HG03064 (cell line): ENCODE results near the gene PPFIA3.
"Not testable (repeated sequence)": the region's sequence is repeated elsewhere in the genome, so short reads cannot be mapped to it uniquely, and the experiment has no call there.

Experiments used
- ATAC-seq: cut with Tn5 transposase; IDR thresholded peaks from one replicate; pipeline ENCODE4 v1.9.1; 2021; ENCODE audit warnings: low read depth; ENCODE audit not compliant: unreplicated experiment

PPFIA3 gene

DNA sequence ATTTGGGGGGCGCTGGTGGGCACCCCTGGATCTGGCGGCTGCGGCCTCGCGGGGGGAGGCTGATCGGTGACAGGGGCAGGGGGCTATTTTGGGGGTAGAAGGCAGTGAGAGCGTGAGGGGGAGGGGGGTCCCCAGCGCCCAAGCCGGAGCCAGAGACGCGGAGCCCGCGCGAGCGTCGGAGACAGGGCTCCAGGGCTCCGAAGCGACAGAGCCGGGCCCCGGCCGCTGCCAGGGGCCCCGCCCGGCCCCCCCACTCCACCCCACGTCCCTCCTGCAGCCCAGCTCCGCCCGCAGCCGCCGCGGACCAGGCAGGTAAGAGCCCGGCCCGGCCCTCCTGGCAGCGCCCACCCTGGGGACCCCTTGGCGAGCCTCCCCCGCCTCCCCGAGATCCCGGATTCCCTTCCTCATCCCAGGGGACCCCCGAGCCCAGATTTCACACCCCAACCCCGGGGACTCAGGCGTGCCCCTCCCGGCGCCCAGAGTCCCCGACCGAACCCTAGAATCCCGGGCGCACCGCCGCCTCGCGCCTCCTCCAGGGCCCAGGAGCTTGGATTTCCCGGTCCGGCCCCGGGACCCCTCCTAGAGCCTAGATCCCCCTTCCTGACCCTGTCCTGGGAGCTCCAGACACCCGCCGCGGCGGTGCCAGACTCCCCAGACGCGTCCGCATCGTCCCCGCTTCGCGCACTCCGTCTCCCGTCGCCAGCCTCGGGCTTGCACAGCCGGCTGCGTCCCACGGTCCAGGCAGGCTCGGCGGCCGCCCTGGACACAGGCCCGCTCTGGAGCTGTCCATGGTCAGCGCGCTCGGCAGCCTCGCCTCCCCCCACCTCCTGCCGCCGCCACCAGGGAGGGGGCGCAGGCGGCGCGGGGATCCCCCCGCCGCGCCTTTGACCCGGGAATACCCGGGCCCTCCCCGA lies at the start of gene PPFIA3:
TSS of gene PPFIA3 (plus strand) at position 134 of the 914 bp plus-strand sequence. CDS start 8,330 bp downstream, outside the sequence.
- no peak for ATAC-seq

DNA sequence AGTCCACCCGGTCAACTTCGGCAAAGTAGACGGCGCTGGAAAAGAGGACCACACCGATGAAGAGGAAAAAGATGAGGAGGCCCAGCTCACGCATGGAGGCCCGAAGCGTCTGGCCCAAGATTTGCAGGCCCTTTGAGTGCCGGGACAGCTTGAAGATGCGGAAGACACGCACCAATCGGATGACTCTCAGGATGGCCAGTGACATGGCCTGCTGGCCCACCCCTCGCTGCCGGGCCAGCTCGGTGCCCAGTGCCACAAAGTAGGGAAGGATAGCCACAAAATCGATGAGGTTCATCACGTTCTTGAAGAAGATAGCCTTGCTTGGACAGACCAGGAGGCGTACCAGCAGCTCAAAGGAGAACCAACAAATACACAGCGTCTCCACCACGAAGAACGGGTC lies 48.9 kb upstream of the PPFIA3 start:
- no peak for ATAC-seq

DNA sequence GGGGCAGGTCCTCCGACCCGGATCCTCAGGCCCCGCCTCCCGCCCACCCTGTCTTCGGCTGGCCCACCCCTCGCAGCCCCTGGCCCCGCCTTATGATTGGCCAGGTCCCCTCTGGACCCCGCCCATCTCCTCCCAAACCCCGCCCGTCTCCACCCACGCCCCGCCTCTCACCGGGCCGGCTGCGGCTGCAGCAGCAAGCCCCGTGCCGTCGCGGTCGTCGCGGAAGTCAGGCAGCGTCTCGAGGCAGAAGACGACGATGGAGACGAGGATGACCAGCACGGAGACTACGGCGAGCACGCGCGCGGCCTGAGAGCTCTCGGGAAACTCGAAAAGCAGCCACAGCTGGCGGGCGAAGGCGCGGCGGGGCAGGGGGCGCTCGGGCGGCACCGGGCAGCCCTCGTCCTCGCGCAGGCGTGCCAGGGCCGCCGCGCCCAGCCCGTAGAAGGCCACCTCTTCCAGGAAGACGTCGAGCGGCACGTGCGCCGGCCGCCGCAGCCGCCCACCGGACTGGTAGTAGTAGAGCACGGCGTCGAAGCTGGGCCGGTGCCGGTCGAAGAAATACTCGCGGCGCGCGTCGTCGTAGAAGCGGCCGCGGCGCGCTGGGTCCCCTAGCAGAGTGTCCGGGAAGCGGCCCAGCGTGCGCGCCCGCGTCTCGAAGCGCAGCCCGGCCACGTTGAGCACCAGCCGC lies 47.3 kb upstream of the PPFIA3 start:
- no peak for ATAC-seq

DNA sequence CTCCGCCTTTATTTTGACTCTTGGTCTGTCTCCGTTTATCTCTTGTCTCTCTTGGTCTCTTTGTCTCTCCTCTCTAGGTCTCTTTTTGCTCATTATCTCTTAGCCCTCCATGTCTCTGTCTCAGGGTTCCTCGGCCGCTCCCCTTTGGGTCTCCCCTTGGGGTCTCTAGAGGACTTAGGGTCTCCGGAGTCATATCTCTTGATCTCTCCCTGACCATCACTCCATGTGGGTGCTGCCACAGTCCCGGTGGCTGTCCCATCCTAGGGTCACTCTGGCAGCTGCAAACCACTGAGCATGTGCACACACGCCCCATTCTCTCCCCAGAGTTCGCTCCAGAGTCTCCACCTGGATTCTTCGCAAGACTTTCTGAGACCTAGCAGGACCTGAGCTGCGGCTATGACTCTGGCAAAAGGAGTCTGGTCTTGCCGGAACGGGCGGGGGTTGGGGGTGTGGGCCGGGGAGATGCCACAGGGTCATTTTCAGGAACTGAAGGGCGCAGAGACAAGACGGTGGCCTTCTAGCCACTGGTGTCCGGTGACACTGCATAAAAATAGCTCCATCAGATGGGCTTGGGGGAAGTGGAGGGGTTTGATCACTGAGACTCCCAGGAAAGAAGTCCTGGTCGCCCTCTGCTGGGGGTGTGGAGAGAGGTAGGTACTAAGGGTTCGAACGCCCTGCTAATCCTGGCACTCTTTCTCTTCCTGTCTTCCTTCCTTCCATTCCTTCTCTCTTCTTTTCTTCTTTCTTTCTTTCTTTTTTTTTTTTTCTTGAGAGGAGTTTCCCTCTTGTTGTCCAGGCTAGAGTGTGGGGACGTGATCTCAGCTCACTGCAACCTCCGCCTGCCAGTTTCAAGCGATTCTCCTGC lies 45.6 kb upstream of the PPFIA3 start:
- ATAC-seq, result no peak

DNA sequence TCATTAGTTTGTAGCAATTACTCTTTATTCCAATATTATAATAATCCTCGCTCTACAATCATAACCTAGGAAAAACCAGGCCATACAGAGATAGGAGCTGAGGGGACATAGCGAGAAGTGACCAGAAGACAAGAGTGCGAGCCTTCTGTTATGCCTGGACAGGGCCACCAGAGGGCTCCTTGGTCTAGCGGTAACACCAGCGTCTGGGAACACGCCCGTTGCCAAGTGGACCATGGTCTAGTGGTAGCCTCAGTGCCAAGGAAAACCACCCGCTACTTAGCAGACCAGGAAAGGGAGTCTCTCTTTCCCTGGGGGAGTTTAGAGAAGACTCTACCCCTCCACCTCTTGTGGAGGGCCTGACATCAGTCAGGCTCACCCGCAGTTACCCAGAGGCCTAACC lies 44.5 kb upstream of the PPFIA3 start:
- not testable (repeated sequence) for ATAC-seq

DNA sequence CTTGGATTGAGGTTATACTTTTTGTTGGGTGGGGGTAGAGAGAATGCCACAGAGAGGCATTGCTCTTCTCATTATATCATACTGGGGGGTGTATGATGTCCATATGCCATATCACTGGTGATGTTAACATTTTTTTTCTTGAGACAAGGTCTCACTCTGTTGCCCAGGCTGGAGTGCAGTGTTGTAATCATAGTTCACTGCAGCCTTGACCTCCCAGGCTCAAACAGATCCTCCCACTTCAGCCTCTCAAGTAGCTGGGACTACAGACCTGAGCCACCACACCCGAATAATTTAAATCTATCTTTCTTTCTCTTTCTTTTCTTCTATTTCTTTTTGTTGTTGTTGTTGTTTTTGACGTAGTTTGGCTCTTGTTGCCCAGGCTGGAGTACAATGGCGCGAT lies 39.0 kb upstream of the PPFIA3 start:
- no peak for ATAC-seq

DNA sequence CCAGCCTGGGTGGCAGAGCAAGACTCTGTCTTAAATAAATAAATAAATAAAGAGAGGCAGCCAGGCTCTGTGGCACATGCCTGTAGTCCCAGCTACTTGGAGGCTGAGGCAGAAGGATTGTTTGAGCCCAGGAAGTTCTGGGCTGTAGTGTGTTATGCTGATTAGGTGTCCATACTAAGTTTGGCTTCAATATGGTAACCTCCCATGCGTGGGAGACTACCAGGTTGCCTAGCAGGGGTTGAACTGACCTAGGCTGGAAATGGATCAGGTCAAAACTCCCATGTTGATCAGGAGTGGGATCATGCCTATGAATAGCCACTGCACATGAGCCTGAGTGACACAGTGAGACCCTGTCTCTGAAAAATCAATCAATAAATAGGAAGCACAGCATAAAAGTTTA lies 38.1 kb upstream of the PPFIA3 start:
- no peak for ATAC-seq

DNA sequence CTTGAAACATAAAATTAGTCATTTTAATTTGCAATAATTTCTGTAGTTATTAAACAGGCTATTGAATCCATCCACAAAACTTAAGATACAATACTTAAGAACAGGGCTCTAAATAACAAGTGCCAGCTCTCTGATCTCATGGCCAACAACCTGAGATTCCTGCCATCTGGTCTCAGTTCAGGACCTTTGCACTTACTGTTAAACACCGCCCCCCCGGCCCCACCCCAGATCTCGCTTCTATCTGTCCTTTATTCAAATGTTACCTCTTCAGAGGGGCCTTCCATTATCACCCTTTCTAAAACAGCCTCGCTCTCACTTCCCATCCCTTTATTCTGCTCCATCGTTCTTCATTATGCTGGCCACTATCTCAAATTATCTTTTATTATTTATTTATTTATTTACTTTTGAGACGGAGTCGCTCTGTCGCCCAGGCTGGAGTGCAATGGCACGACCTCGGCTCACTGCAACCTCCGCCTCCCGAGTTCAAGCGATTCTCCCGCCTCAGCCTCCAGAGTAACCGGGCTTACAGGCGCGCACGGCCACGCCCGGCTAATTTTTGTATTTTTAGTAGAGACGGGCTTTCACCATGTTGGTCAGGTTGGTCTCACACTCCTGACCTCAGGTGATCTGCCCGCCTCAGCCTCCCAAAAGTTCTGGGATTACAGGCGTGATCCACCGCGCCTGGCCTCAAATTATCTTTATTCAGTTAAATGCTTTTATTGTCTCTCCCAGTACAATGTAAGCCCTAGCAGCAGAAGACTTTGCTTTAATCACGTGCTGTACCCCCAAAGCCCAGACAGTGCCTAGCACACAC lies 34.9 kb upstream of the PPFIA3 start:
- no peak for ATAC-seq

DNA sequence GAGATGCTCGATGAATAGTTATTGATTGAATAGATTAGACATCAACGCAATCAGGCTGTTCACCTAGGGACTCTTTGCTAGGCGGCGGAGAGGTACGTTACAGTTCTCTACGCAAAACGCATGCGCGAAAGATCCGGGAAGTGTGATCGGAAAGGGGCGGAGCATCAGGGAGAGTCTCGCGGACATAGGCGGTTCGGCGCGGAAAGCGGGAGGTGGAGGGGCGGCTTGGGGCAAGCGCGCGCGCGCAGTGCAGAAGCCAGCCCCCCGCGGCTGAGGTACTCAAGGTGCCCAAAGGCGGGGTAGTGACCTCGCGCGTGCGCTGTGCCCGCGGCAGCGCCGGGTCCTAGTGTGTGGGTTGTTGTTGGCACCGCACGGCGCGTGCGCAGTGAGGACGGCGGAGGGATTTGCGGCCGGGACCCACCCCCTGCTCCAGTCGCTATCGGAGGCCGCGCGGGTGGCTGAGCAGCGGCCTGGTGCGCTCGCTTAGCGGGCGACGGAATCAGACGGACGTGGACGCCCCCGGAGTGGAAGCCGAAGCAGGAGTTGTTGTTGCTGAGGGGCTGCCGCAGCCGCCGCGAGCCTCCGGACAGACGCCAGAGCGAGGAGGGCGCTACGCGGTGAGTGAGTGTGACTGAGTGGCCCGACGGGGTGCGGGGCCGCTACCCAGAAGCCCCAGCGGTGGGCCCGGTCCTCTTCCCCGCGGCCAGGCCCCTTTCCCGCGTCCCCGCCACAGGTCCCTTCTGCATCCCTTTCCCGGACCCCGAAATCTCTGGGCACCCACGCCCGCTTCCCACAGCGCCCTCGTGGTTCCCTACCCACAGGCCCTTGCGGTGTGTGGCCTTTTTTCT lies 34.1 kb upstream of the PPFIA3 start, which contains the start of gene SNRNP70:
TSS of gene SNRNP70 (plus strand) at position 432 of the 848 bp plus-strand sequence. CDS start 964 bp downstream, outside the sequence.
- peak; percentile 83 for ATAC-seq

DNA sequence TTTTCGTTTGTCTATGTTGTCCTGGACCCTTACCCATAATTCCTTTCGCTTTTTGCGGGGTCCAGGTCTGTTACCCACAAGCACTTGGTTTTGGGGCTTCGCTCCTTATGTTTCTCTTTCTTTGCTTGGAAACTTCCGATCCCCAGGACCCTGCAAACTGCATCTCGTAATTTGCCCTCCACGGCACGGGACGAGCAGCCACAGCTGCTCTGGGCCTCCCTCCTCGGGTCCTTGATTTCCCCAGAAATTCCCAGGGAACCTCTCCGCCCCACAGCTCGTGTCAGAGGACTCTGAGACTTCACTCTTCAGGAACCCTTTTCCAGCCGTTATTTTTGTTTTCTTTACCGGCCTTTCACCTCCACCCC lies 33.5 kb upstream of the PPFIA3 start:
- no peak for ATAC-seq

DNA sequence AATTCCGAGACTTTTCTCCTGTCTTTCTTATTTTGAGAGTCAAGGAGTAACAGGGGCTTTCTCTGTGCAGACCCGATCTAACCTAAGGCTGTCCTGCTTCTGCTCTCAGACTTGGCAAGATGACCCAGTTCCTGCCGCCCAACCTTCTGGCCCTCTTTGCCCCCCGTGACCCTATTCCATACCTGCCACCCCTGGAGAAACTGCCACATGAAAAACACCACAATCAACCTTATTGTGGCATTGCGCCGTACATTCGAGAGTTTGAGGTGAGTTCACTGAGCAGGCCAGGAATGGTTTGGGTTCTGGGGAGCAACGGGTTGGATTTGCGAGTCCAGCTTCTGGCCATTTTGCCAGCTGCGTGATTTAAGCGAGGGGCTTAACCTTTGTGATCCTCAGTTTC lies 33.0 kb upstream of the PPFIA3 start:
- no peak for ATAC-seq

DNA sequence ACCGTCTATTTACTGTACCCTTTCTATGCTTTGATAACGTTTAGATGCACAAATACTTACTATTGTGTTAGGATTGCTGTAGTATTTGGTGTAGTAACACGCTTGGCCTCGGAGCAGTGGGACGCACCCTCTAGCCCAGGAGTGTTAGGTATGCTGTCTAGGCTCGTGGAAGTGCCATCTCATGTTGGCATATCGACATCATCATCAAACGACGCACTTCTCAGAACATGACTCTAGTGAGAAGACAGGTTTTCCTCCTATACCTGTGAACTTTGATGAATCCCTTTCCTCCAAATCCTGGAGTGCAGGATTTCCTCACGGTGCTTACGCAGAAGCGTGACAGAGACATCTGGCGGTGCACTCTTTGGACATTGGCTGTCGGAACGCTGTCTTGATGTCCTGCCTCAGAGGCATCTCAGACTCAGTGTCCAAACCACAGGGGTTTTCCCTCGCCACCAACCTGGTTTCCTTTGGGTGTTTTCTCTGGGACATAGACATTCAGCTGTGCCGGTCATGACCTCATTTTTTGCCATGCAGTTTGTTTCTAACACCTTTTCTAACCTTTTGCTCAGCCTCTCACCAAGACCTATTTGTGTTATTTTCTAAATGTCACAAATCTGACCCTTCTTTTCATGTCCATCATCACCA lies 27.8 kb upstream of the PPFIA3 start:
- ATAC-seq, result no peak

DNA sequence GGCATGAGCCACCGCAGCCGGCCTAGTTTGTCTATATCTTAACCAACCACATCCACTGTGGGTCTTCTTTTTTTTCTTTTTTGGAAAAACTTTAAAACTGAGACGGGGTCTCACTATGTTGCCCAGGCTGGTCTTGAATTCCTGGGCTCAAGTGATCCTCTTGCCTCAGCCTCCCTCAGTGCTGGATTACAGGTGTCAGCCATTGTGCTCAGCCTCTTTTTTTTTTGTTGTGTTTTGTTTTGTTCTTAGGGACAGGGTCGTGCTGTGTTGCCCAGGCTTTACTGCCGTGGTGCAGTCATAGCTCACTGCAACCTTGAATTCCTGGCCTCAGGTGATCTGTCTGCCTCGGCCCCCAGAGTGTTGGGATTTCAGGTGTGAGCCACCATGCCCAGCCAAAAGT lies 26.7 kb upstream of the PPFIA3 start:
- no peak for ATAC-seq

DNA sequence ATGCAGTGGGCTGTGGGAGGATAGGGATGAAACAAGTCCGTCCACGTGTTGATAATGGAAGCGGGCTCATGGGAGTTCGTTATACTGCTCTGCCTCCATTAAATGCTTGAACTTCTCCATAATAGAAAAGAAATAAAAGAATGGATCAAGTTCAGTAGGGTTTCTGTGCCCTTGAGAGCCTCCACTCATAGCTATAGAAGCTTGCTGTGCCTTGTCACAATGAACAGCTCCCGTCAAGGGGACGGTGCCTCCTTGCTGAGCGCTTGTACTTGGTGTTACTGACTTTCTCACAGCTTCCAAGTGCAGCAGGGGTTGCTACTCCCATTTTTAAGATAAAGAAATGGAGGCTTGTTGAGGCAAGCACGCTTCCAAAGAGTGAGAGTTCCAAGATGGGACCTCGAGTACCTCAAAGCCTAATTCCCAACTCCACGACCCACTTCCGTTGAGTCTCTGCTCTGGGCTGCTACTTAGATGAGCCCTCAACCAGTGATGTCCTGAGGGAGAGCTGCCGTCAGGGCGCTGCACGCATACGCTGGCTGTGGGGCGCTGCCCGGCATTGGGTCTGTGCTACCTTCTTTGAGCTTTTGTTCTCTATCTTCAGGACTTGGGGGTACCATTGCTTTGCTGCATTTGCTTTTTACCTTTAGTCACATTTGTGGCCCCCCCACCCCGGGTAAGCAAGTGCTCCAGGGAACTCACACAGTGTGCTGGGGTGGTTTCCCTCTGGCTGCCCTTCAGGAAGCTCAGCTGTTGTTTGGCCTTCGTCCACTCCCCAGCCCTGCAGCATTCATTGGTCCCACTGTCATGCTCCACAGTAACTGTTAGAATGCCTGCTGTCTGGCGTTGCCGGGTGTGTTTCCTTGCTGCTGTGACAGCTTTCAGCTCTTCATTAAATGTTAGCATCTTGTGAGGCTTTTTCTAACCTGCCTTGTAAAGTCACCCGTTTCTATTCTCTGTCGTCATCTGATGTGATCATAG lies 24.6 kb upstream of the PPFIA3 start:
- no peak for ATAC-seq

DNA sequence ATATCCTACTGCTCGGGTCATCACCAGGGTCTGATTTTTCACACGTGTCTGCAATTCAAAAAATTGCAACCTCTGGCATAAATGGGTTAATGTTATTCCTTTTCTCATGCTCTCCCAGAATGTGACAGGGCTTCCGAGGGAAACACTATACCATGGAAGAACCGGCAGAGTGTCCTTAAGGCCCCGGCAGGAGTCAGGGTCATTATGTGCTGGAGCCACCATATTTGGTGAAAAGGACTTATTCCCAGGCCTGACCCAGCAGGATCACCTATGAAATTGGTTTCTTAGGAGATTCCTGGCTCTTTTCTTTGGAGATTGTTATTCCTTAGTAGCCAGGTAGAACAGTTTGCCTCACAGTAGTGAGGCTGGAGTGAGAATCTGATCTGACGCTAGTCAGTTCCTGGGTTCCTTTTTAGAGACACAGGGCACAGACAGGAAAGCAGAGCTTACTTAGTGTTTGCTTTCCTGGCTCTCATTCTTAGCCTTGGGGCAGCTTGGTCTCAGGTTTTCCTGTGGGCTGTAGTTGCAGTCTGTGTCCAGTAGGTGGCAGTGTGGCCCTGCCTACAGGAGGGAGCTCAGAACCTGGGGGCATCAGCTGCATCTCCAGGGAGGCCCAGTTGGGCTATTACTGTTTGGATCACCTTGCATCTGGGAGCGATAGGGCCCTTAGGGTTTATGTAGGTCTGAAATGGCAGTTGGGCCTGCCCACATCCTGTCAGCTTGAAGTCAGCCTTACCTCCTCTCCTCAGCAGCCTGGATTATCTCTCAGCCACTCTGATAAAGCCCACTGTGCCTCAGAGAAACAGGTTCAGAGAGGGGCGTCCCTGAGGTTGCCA lies 21.7 kb upstream of the PPFIA3 start:
- no peak for ATAC-seq

DNA sequence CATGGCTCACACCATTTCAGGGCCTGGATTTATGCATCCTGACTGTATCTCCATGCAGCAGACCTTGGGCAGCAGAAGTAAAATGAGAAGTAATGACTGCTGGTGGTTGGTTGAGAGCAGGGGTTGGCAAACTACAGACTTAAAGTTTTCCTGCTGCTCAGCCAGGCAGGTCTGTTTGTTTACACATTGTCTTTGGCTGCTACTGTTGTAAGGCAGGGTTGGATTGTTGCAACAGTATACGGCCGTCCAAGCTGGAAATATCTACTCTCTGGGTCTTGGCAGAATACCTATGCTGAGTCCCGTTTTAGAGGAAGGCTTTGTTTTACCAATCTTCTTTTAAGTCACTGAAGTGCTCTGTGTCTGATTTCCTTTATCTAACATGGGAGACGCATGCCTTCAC lies 20.5 kb upstream of the PPFIA3 start:
- no peak for ATAC-seq

DNA sequence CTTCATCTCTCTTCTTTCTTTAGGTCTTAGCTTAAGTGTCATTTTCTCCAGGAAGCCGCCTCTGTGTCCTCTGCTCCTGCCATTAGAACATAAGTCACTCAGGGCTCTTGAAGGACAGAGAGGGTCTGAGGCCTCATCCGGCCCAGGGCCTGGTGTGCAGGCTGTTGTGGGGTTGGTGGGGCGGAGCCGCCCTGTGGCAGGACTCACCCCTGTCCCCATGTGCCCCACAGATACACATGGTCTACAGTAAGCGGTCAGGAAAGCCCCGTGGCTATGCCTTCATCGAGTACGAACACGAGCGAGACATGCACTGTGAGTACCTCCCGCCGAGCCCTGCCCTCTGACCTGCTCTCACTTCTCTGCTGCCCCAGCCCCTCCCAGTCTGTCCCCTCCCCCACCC lies 18.2 kb upstream of the PPFIA3 start:
- ATAC-seq, result no peak
